GM19395 (cell line): ENCODE measurements around the gene CARD14.
"Not testable (repeated sequence)": the region's sequence is repeated elsewhere in the genome, so short reads cannot be mapped to it uniquely, and the experiment has no call there.

ENCODE experiments used
- ATAC-seq: cut with Tn5 transposase; IDR thresholded peaks from one replicate; pipeline ENCODE4 v1.9.1; 2021; ENCODE audit warnings: mild to moderate bottlenecking, moderate library complexity; ENCODE audit not compliant: unreplicated experiment

Gene CARD14

GRCh38 chr17:80147035-80147822 lies 22.6 kb upstream of the CARD14 start, which contains the start of gene EIF4A3:
TSS of gene EIF4A3 (minus strand) at chr17:80147128. CDS start at chr17:80146961, 167 bp downstream.
- ATAC-seq, result peak; percentile 91

- no peak for ATAC-seq
Measured at GRCh38 chr17:80151333-80151732, 18.5 kb upstream of the CARD14 start.

GRCh38 chr17:80152081-80152702 lies 17.6 kb upstream of the CARD14 start:
- ATAC-seq, result no peak

GRCh38 chr17:80153004-80153403 lies 16.8 kb upstream of the CARD14 start:
- no peak for ATAC-seq

GRCh38 chr17:80154166-80154565 lies 15.7 kb upstream of the CARD14 start:
- no peak for ATAC-seq

- ATAC-seq, result not testable (repeated sequence)
Measured at GRCh38 chr17:80155600-80155999, 14.2 kb upstream of the CARD14 start.

GRCh38 chr17:80158846-80159245 lies 11.0 kb upstream of the CARD14 start:
- ATAC-seq, result no peak

GRCh38 chr17:80160536-80160935 lies 9.3 kb upstream of the CARD14 start:
- ATAC-seq, result no peak

GRCh38 chr17:80163336-80163735 lies 6.5 kb upstream of the CARD14 start:
- ATAC-seq, result no peak

- no peak for ATAC-seq
Measured at GRCh38 chr17:80164185-80164584, 5.6 kb upstream of the CARD14 start.

- ATAC-seq, result no peak
Measured at GRCh38 chr17:80166446-80166845, 3.4 kb upstream of the CARD14 start.

- no peak for ATAC-seq
Measured at GRCh38 chr17:80168371-80168770, 1.5 kb upstream of the CARD14 start.

GRCh38 chr17:80169107-80169506 lies 723 bp upstream of the CARD14 start:
- no peak for ATAC-seq

- no peak for ATAC-seq
Measured at GRCh38 chr17:80171681-80172080, 1.9 kb downstream of the CARD14 start.

GRCh38 chr17:80173126-80173525 lies 3.3 kb downstream of the CARD14 start:
- ATAC-seq, result no peak

GRCh38 chr17:80173916-80174315 lies 4.1 kb downstream of the CARD14 start:
- no peak for ATAC-seq

GRCh38 chr17:80176757-80177156 lies 6.9 kb downstream of the CARD14 start:
- ATAC-seq, result no peak

GRCh38 chr17:80177986-80178595 lies 8.3 kb downstream of the CARD14 start:
- no peak for ATAC-seq

- ATAC-seq, result no peak
Measured at GRCh38 chr17:80180192-80180591, 10.4 kb downstream of the CARD14 start.

GRCh38 chr17:80181431-80181830 lies 11.6 kb downstream of the CARD14 start:
- ATAC-seq, result no peak

GRCh38 chr17:80182118-80182844 lies 12.5 kb downstream of the CARD14 start:
- no peak for ATAC-seq
